Stimulated activated CD4-positive, alpha-beta T cell treated with anti-CD3 and anti-CD28 coated beads, Interleukin-15, amount 100 ng/mL, for 24 hours (primary cell): ENCODE data around the gene SNAI3.

Experiments
- DNase-seq: peaks from one replicate; pipeline ENCODE4 v3.0.0-alpha.2; 2020

Gene SNAI3

GRCh38 chr16:88721236-88721635 is 34.9 kb upstream of the SNAI3 start:
- no peak for DNase-seq

- no peak for DNase-seq
Measured at GRCh38 chr16:88720396-88720970, 34.2 kb upstream of the SNAI3 start.

- DNase-seq: no peak
Measured at GRCh38 chr16:88719933-88720296, 33.6 kb upstream of the SNAI3 start.

- DNase-seq: no peak
Measured at GRCh38 chr16:88719267-88719932, 33.1 kb upstream of the SNAI3 start.

GRCh38 chr16:88718178-88718577 is 31.9 kb upstream of the SNAI3 start:
- no peak for DNase-seq

GRCh38 chr16:88716601-88717001 is 30.3 kb upstream of the SNAI3 start:
- DNase-seq: no peak

- no peak for DNase-seq
Measured at GRCh38 chr16:88716201-88716600, 29.9 kb upstream of the SNAI3 start.

- DNase-seq: no peak
Measured at GRCh38 chr16:88715312-88716190, 29.2 kb upstream of the SNAI3 start.

- no peak for DNase-seq
Measured at GRCh38 chr16:88714420-88715302, 28.4 kb upstream of the SNAI3 start.

GRCh38 chr16:88713568-88714419 is 27.5 kb upstream of the SNAI3 start:
- no peak for DNase-seq

GRCh38 chr16:88713054-88713453 is 26.7 kb upstream of the SNAI3 start:
- no peak for DNase-seq

GRCh38 chr16:88712362-88712979 is 26.2 kb upstream of the SNAI3 start:
- no peak for DNase-seq

- no peak for DNase-seq
Measured at GRCh38 chr16:88711750-88712340, 25.5 kb upstream of the SNAI3 start.

- DNase-seq: no peak
Measured at GRCh38 chr16:88710556-88710955, 24.2 kb upstream of the SNAI3 start.

GRCh38 chr16:88706965-88707826 is 20.9 kb upstream of the SNAI3 start:
- DNase-seq: no peak

GRCh38 chr16:88706229-88706964 is 20.1 kb upstream of the SNAI3 start, which contains the start of the genes CTU2 and RNF166:
Gene CTU2, plus strand, starts transcription at chr16:88706503. Its CDS starts 28 bp downstream, at chr16:88706531.
Gene RNF166, minus strand, starts transcription at chr16:88706408. Its CDS starts 83 bp downstream, at chr16:88706325.
- DNase-seq: peak; percentile 96

- peak; percentile 43 for DNase-seq
Measured at GRCh38 chr16:88705801-88706228, 19.5 kb upstream of the SNAI3 start.

GRCh38 chr16:88705076-88705684 is 18.9 kb upstream of the SNAI3 start:
- DNase-seq: peak; percentile 37
